Upper lobe of right lung (tissue), 1 donor: ENCODE data around the gene SOCS3. TPM values are rescaled to one million over a fixed set of nuclear protein-coding genes. Genes with fewer than 3 reads are reported as not detected.

Experiments used
- ATAC-seq: fragments of 200-7000 bp; cut with Tn5 transposase; one replicate; pipeline ENCODE4 v1.9.1; 2020; ENCODE audit warnings: mild to moderate bottlenecking, moderate library complexity
- DNase-seq: peaks from one replicate; pipeline ENCODE4 v3.0.0-alpha.2; 2020
- H3K27ac ChIP-seq: fragments of 200-600 bp; one replicate; pipeline ENCODE4 v1.8.0; 2022
- H3K27me3 ChIP-seq: fragments of 200-600 bp; one replicate; pipeline ENCODE4 v1.8.0; 2022; ENCODE audit warnings: mild to moderate bottlenecking
- H3K36me3 ChIP-seq: fragments of 200-600 bp; one replicate; pipeline ENCODE4 v1.8.0; 2022
- H3K4me1 ChIP-seq: fragments of 200-600 bp; one replicate; pipeline ENCODE4 v1.8.0; 2022
- H3K4me3 ChIP-seq: fragments of 200-600 bp; one replicate; pipeline ENCODE4 v1.8.0; 2022; ENCODE audit warnings: mild to moderate bottlenecking
- H3K9me3 ChIP-seq: fragments of 200-600 bp; one replicate; pipeline ENCODE4 v1.8.0; 2022
- intact Hi-C: fragments of 100-400 bp; cut with DNase I; formaldehyde crosslinking; loops from one replicate; pipeline ENCODE4 v1.11.0; 2022
- total RNA-seq: library from RNA; stranded (reverse); fragmentation: NEBNext Ultra II Directional; extraction: Animal tissue kit (Norgen Biotek cat#: 25700); gene quantifications from one replicate; pipeline ENCODE4 v1.2.1, GENCODE V29; 2021
- TF ChIP-seq, protein P1 (sequence below): fragments of 200-600 bp; IDR thresholded peaks from one replicate; pipeline ENCODE4 v1.8.0; 2022; ENCODE audit warnings: antibody characterized with exemption
- donor health status: DM: no; HTN: yes; CAD: no; lungs with severe emphysema.

The SOCS3 gene
- total RNA-seq, 1 donor from 2014 or later: 82.0 TPM

DNA sequence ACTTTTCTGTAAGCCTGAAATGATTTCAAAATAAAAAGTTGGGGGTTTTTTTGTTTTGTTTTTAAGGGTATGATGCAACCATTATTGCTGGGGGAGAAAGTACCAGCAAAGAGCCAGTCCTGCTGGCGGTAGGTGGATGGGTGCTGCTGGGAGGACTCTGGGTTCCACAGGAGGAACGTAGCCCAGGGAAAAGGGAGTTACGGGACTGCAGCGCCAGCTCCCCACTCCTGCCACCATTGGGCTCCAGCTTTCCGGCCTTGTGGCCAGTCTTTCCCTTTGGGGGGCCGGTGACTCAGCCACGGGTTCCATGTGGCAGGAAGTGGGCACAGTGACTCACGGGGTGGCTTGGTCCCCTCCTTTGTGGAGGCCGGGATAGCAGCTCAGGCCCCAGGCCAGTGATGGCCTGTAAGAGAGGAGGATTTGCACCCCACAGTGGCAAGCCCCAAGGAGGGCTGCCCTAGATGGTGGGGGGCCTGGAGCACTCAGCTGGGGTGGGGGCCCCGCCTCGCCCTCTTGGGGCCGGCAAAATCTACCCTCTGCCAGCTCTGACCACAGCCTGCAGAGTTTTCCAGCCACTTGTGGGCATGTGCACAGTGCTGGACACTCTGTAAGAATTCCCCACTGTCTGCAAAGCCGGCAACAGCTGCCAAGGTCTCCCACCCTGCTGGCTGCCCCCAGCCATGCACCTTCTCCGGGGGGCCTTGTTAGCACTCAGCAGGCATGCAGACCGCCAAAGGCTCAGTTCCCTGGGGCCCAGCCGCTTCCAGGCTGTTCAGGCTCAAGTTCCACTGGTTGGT lies 30.4 kb downstream of the SOCS3 start:
- Histone ChIP-seq H3K27me3 (no peaks in the 10 kb centered on the region), H3K9me3 (no peaks in the 10 kb centered on the region), H3K4me1 (peaks cover 17% of the 10 kb centered on the region), H3K4me3 (no peak overlapping the region), H3K36me3 (no peaks in the 10 kb centered on the region), H3K27ac (no peak overlapping the region)
- TF ChIP-seq, protein P1, sequence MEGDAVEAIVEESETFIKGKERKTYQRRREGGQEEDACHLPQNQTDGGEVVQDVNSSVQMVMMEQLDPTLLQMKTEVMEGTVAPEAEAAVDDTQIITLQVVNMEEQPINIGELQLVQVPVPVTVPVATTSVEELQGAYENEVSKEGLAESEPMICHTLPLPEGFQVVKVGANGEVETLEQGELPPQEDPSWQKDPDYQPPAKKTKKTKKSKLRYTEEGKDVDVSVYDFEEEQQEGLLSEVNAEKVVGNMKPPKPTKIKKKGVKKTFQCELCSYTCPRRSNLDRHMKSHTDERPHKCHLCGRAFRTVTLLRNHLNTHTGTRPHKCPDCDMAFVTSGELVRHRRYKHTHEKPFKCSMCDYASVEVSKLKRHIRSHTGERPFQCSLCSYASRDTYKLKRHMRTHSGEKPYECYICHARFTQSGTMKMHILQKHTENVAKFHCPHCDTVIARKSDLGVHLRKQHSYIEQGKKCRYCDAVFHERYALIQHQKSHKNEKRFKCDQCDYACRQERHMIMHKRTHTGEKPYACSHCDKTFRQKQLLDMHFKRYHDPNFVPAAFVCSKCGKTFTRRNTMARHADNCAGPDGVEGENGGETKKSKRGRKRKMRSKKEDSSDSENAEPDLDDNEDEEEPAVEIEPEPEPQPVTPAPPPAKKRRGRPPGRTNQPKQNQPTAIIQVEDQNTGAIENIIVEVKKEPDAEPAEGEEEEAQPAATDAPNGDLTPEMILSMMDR: no peak
- ATAC-seq: peak; percentile 62
- no peak for DNase-seq
- intact Hi-C loops: no loop called here

DNA sequence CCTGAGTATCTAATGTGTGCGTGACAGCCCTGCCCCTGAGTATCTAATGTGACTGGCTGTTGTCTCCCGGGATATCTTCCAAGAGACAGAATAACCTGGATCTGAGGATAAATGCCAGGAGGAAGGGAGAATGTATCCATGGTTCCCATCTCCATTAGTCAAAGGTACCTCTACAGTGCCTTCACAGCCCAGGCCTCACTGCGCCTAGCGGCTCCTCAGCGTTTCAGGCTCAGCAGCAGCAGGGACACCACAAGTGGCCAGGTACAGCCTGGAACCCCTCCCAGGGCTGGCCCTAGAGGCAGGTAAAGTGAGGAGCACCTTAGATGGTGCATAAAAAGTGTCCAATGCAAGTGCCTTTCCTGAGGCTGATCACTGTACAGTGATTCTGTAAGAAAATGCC lies 32.0 kb downstream of the SOCS3 start:
- intact Hi-C loops: no loop called here
- TF ChIP-seq, protein P1: no peak
- no peaks in the 10 kb centered on the region for H3K9me3 ChIP-seq
- H3K27ac ChIP-seq: no peak overlapping the region
- H3K4me1 ChIP-seq: peaks cover 29% of the 10 kb centered on the region
- H3K4me3 ChIP-seq: no peak overlapping the region
- H3K36me3 ChIP-seq: no peaks in the 10 kb centered on the region
- DNase-seq (no peak), ATAC-seq (no peak)
- H3K27me3 ChIP-seq: no peaks in the 10 kb centered on the region

DNA sequence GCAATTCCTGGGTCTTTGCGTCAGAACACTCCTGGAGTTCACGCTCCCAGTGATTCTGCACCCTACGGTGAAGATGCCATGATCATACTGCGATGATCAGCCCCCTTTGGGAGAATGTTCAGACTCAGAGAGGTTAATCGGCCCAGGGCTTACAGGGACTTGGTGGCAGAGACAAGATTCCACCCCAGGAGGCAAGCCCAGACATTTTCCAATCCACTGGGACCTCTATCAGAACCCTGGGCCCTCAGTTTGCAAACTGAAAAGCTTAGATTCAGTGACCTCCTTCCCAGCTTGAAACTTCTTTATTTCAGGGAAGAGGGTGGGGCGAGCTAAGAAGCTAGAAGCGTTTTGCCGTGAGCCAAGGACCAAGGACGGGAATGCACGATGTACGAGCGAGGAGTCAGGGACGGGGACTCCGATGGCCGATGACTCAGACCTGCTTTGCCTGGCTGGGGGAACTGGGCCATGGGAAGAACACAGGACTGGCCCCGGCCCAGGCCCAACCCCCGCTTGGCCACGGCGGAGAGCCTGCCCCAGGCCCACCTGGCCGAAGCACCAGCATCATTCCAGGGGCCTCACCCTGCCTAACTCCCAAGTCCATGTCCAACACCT lies 34.7 kb downstream of the SOCS3 start:
- ATAC-seq (peak; percentile 31), DNase-seq (no peak)
- Histone ChIP-seq H3K27me3 (no peaks in the 10 kb centered on the region), H3K4me1 (peaks cover 31% of the 10 kb centered on the region), H3K27ac (peak overlapping the region; percentile 91), H3K9me3 (no peaks in the 10 kb centered on the region), H3K4me3 (no peak overlapping the region), H3K36me3 (no peaks in the 10 kb centered on the region)
- intact Hi-C loops: no loop called here
- TF ChIP-seq, protein P1: no peak

DNA sequence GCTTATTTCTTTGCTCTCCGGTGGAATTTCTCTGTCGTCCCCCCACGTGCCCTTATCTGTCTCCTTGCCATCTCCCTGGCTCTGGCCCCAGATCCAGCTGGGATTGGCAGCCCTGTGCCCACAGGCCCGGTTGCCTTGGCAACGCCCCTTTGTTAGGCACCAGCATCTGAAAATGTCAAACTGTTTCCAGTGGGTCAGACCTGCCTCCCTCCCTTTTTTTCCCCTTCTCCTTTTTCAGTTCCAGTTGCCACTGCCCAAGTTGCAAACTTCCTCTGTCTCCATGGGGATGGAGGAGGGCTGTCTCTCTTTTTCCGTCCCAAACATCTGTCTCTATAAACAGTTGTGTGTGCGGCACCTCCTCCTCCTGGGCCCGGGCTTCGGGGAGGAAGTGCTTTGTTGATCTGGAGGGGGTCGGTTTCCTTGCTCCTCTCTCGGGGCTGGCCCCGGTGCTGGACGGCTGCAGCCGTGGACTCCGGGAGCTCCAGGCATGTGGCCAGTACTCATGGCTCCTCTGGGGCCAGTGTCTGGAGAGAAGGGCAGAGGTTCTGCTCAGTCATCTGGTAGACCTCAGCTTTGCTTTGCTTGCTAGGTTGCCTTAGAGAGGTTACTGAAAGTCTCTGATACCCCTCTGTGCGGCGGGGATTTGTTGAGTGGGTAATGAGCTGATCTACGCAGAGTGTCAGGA lies 35.3 kb downstream of the SOCS3 start:
- Histone ChIP-seq H3K4me3 (no peak overlapping the region), H3K27ac (peak overlapping the region; percentile 91), H3K4me1 (peaks cover 31% of the 10 kb centered on the region), H3K9me3 (no peaks in the 10 kb centered on the region), H3K36me3 (no peaks in the 10 kb centered on the region), H3K27me3 (no peaks in the 10 kb centered on the region)
- ATAC-seq (peak; percentile 82), DNase-seq (no peak)
- intact Hi-C loops: no loop called here
- TF ChIP-seq, protein P1: no peak

DNA sequence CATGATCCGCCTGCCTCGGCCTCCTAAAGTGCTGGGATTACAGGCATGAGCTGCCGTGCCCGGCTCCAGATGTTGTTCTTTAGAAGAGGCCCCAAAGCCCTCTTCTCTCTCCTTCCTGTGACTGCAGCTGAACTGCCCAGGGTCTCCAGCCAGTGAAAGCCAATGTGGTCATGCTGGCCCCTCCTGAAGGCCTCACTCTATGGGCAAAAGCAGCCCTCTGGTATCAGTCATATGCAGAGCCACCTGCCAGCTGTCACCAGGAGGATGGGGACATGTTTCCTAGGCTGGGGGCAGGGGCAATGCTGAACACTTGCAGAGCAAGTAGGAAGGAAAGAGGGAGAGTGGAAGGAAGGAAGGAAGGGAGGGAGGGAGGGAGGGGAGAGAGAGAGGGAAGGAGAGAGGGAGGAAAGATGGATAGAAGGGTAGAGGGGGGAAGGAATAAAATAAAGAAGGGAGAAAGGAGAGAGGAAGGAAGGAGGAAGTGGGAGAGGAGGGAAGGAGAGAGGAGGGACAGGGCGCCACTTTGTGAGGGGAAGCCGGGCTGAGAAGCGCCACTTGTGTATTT lies 36.0 kb downstream of the SOCS3 start:
- H3K36me3 ChIP-seq: no peaks in the 10 kb centered on the region
- TF ChIP-seq, protein P1: no peak
- no peaks in the 10 kb centered on the region for H3K27me3 ChIP-seq
- no peak for DNase-seq
- peak overlapping the region; percentile 91 for H3K27ac ChIP-seq
- peaks cover 31% of the 10 kb centered on the region for H3K4me1 ChIP-seq
- intact Hi-C loops: no loop called here
- H3K9me3 ChIP-seq: no peaks in the 10 kb centered on the region
- ATAC-seq: no peak
- no peak overlapping the region for H3K4me3 ChIP-seq
